Fibroblast of upper back skin (primary cell): Measurements from ENCODE around the gene HERC5.
A peak's percentile ranks its signal among the peaks of the same experiment; 100 is the strongest.
"Not testable (repeated sequence)": the region's sequence is repeated elsewhere in the genome, so short reads cannot be mapped to it uniquely, and the experiment has no call there.

Experiments
- DNase-seq: peaks from one replicate; pipeline ENCODE4 v3.0.0-alpha.2; 2013

Gene HERC5

DNA sequence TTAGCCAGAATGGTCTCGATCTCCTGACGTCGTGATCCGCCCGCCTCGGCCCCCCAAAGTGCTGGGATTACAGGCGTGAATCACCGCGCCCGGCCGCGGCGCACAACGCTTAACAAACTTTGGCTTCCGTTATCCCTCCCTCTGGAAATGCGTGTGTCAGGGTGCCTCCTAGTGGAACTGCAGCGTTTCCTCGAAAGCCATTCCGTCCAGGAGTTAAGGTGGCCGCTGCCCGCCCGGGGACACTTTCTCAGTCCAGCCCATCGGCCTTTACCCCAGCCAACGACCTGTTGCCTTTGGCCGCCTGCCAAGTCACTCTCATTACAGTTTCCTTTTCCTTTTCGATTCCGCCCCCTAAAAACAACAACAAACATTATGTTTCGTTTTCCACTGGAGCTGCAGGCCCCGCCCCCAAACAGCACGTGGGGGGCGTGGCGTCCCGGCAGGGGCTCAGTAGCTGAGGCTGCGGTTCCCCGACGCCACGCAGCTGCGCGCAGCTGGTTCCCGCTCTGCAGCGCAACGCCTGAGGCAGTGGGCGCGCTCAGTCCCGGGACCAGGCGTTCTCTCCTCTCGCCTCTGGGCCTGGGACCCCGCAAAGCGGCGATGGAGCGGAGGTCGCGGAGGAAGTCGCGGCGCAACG, at the start of gene HERC5:
TSS of gene HERC5 (plus strand) at position 450 of the 637 bp plus-strand sequence. CDS start at position 601, 151 bp downstream.
- DNase-seq, result peak; percentile 79

DNA sequence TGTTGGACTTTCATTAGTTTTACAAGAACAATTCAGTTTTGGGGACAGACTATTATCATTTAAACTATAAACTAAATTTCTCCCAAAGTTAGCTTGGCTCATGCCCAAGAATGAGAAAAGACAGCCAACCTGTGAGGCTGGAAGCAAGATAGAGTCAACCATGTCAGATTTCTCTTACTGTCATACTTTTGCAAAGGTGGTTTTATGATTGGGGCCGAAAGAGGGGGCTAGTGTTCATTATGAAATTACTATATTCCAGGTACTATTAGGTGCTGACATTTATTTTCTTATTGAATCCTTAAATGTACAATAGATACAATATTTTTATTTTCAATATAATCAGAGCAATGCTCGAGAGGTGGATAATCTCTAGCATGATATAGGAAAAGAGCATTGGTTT, 47.7 kb upstream of the HERC5 start:
- DNase-seq, result no peak

DNA sequence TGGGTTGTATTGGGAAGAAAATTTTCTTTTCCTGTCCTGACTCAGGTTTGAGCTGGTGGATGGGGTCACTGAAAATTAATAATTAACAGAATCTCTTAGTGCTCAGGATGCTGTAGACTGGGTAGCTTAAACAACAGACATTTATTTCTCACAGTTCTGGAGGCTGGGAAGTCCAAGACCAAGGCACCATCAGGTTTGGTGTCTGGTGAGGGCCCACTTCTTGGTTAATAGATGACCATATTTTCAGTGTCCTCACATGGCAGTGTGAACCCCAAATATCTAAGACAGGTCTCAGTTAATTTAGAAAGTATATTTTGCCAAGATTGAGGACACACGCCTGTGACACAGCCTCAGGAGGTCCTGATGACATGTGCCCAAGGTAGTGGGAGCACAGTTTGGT, 47.1 kb upstream of the HERC5 start:
- no peak for DNase-seq

DNA sequence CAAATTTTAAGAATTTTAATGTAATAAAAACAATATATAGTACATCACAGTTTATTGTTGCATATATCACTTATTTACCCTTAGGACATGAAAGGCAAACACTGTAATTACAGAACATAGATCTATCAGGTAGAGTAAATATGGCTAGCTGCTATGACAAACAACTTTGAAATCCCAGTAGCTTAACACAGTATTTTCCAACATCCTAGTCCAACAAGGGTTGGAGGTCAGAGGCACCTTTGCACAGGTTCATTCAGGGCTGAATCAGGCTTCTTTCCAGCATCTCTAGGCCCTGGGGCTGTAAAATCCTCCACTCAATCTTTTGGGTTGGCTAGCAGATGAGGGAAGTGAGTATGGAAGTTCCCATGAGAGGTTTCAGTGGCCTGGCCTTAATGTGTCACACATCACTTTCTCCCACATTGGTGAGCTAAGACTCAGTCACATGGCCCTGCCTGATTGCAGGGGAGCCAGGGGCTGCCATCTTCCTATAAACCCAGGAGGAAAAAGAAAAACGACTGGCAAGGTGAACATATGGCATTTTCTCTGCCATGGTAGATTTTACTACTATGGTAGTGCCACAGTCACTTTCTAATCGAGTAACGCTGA, 45.3 kb upstream of the HERC5 start:
- no peak for DNase-seq

DNA sequence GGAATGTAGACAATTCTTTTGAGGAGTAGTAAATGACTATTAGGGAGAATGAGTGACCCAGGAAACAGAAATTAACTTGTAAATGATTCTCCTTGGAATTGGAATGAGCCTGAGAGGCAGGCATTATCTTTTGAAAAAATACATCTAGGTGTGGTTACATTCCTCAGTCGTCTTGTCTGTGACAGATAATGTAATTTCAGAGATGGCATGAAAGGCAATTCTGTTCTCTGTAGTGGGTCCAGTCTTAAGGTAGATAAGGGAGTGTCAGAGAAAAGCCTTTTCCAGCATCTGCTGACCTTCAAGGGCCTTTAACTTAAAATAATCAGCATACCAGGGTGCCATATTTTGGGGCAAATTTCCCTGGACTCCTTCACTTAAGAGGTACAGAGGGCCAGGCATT, 43.1 kb upstream of the HERC5 start:
- no peak for DNase-seq

DNA sequence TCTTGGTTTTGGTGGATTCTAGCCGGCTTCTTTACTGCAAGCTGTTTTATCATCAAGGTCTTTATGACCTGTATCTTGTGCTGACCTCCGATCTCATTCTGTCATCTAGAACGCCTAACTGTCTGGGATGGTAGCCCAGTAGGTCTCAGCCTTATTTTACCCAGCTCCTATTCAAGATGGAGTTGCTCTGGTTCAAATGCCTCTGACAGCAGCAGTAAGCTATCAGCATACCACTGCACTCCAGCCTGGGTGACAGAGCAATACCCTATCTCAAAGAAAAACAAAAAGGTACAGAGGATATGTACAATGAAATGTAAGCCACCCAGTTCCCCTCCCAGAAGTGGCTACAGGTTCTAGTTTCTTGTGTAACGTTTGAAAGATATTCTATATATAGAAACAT, 42.2 kb upstream of the HERC5 start:
- no peak for DNase-seq

DNA sequence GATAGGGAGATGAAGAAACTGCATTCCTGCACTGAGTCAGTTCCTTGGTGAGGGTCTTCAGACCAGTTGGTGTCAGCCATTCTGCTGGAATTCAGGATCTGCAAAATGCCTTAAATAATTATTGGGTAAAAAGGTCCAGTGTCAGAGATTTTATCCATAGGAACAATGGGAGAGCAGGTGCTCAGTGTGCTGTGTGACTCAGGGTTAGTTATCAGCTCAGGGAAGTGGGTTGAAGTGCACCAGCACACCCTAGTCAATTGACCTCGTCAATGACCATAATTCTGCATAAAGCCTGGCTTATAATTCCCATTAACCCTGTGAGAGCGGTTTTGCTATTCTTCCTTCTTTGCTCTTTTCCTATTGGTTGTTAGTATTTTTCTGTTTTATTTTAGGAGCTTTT, 40.9 kb upstream of the HERC5 start:
- no peak for DNase-seq

DNA sequence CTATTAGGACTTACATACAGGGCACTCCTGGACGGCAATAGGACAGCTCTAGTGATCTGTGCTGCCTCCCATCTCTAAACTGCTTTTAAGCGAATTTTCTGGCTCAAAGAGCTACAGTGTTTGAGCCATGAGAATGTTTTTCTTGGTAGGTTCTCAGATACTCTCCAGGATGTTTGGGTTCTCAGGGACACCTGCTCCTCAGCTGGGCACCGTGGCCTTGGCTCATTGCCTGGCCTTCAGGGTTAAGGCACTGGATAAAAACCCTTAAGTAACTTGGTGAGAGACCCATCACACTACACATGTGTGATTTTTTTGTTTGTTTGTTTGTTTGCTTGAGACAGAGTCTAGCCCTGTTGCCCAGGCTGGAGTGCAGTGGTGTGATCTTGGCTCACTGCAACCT, 38.5 kb upstream of the HERC5 start:
- no peak for DNase-seq

DNA sequence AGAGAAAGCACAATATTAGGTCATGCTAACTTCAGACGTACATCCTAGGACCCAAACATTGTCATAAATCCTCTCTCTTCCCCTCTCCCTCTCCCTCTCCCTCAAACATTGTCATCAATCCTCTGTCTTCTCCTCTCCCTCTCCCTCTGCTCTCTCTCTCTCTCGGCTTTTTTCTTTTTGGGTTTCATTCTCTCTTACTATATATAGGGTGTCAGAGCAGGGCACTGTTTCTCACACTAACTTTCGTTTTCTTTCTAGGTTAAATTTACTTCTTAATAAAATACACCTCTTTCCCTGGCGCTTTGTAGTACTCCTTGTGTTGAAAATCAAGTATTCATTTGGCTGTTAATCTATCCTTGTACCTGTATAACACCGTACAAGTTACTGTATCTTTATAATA, 37.0 kb upstream of the HERC5 start:
- no peak for DNase-seq

DNA sequence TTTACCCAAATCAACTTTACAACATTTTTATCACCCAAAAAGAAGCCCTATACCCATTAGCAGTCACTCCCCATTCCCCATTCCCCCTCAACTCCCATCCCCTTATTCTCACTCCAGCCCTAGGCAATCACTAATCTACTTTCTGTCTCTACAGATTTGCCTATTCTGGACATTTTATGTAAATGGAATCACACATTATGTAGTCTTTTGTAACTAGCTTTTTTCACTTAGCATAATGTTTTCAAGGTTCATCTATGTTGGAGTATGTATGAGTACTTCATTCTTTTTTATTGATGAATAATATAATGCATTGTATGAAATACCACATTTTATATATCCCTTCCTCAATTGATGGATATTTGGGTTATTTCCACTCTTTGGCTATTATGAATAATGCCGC, 36.1 kb upstream of the HERC5 start:
- no peak for DNase-seq

DNA sequence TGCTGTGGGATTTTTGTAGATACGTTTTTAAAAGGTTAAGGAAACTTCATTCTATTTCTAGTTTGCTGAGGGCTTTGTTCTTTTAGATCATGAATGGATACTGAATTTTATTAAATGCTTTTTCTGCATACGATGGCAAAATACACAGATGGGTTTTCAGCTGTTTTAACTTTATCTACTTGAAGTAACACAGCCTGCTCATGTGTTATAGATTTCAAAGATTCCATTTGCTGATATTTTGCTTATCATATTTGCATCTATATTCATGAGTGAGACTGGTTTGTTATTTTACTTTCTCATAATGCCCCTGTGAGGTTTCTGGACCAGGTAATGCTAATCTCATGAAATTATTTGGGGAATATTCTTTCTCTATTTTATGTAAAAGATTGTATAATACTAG, 34.5 kb upstream of the HERC5 start:
- DNase-seq, result no peak

DNA sequence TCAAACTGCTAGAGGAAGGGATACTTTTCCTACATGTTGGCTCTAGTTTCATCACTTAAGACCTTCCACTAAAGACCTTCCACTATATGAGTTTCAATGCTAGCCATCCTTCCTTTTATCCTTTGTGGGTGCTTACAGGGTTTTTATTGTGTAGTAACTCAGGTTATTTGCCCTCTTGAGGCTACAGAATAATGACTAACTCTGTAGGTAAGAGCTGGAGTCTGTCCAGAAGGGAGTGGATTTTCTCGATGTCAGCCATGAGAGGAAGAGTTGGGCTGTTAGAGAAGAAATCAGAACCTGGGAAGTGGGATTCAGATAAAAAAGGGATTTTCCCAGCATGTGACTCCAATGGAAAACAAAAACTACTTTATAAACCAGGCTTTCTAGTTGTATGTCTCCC, 27.5 kb upstream of the HERC5 start:
- DNase-seq, result no peak

DNA sequence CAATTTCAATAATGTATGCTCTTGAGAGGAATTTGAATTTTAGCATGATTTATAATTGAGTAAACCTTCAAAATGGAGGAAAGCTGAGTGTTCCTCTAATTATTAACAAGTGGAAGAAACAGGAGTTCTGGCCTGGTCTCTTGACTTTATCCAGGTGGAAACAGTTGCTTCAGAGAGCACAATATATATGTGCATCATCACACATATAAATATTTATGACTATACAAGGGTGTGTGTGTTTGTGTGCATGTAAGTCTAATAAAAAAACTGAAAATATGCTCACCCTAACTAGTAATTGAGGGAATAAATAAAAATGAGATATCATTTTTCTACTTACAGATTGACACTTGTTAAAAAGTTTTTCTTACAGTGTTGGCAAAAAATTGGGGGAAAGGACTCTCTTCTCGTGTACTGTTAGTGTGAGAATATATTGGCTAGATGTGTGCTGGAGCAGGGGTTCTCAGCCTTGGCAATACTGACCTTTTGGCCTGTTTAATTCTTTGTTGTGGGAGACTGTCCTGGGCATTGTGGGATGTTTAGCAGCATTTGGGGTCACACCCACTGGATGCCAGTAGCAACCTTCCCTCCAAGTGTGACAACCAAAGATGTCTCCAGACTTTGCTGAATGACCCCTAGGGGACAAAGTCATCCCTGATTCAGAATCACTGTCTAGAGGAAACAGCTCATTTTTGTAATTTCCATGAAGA, 20.8 kb upstream of the HERC5 start:
- no peak for DNase-seq

DNA sequence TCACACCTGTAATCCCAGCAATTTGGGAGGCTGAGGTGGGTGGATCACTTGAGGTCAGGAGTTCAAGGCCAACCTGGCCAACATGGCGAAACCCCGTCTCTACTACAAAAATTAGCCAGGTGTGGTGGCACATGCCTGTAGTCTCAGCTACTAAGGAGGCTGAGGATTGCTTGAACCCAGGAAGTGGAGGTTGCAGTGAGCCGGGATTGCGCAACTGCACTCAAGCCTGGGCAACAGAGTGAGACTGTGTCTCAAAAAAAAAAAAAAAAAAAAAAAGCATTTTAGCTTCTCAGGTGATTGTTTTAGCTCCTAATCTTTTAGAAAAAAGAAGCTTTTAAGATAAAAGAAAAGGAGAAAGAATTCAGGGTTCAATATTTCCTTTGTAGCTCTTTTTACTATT, 19.0 kb upstream of the HERC5 start:
- not testable (repeated sequence) for DNase-seq

DNA sequence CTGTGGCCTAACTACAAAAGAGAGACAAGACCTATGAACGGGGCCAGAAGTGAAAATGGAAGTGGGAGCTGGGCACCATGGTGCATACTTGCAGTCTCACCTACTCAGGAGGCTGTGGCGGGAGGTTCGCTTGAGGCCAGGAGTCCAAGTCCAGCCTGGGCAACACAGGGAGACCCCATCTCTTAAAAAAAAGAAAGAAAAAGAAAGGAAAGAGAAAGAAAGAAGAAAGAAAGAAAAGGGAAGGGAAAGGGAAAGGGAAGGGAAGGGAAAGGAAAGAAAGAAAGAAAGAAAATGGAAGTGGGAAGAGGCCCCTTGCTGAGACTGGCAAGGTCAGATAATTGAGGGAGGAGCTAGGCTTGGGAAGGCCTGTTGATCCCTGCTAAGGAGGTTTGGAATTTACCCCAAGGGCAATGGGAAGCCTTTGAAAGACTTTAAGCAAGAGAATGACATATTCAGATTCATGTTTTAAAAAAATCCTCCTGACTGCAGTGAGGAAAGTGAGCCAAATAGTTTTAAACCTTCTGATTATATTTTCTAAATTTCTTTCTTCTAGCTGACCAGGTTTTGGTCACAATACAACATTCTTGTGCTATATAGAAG, 17.7 kb upstream of the HERC5 start:
- DNase-seq, result no peak

DNA sequence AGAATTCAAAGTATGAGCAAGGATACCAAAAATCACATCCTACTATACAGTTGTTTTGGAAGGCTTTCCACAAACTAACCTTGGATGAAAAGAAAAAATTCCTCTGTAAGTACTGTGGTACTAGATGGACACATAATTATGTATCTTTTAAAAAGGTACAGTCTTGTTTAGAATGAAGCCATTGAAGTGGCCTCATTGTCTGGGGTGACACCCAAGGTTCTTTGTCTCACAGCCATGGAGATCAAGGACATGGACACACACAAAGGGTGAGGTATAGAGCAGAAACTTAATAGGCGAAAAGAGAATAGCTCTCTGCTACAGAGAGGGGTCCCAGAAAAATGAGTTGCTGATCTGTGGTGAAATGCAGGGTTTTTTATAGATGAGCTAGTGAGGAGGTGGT, 16.8 kb upstream of the HERC5 start:
- DNase-seq, result no peak

DNA sequence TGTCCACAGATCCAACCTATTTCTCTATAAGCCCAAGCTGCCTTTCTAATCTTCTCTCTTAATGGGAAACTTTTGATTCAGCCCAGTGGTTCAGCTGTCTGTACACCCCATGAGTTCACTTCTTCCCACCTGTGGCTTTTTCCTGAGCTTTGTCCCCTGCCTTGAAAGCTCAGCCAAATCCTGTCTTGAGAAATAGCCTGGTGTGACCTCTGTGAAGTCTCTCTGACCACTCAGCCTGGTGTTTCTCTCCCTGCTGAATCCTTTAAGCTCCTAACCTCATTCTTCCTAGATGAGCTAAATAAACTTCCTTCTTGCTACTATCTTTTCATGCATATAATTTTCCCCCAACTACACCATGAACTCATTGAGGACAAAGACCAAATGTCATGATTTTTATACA, 15.2 kb upstream of the HERC5 start:
- DNase-seq, result no peak

DNA sequence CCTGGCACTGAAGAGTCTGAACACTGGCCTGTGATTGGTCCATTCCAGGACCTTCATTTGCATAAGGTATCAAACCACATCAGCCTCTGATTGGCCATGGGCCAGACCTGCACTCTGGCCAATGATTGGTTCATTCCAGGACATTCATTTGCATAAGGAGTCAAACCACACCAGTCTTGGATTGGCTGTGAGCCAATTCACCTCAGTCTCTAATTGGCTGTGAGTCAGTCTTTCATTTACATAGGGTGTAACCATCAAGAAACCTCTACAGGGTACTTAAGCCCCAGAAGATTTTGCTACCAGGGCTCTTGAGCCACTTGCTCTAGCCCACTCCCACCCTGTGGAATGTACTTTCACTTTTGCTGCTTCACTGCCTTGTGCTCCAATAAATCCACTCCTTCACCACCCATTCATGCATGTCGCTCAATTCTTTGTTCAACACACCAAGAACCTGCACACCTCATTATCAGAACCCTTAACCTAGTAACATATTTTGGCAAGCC, 14.2 kb upstream of the HERC5 start:
- peak; percentile 3 for DNase-seq

DNA sequence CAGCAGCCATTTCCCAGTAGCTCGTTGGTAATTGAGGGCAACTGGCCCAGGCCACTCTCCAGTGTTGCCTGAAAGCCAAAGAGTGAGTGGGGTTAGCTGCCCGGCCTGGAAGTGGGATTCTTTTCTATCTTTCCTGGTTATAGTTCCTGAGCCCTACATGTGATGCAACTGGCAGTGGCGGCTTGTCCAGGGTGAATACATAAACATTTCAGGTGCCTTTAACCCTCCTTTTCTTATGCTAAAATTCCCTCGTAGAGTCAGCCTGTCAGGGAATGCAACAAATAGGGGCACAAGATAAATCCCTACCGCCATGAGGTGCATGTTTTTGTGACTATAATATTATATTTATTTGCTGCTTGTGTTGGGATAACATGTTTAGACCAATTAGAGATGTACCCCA, 13.4 kb upstream of the HERC5 start:
- no peak for DNase-seq

DNA sequence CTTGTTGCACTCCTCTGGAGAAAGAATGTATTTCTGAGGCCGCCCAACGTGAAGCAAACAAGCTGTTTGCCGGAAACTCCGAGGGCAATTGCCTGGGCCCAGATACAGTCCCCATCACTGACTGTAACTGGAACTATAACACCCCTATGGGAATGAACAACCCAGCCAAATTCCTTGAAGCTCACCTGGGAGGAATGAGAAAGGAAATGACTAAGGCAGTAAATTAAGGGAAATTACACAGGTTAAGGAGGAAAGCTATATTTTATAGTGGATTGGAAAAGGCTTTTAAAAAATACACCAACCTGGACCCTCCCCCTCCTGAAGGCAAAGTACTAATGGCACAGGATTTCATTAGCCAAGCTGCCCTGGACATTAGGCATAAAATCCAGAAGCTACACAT, 11.7 kb upstream of the HERC5 start:
- no peak for DNase-seq

DNA sequence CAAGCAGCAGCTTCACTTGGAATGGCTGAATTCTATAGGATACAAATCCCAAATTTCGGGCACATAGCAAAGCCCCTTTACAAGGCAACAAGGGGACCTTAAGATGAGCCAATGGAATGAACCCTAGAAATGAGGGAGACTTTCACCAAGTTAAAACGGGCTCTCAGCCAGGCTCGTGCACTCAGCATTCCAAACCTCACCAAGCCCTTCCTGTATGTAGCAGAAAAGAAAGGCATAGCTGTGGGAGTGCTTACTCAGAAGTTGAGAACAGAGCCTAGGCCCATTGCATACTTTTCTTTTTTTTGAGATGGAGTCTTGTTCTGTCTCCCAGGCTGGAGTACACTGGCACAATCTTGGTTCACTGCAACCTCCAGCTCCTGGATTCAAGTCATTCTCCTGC, 10.8 kb upstream of the HERC5 start:
- DNase-seq, result no peak

DNA sequence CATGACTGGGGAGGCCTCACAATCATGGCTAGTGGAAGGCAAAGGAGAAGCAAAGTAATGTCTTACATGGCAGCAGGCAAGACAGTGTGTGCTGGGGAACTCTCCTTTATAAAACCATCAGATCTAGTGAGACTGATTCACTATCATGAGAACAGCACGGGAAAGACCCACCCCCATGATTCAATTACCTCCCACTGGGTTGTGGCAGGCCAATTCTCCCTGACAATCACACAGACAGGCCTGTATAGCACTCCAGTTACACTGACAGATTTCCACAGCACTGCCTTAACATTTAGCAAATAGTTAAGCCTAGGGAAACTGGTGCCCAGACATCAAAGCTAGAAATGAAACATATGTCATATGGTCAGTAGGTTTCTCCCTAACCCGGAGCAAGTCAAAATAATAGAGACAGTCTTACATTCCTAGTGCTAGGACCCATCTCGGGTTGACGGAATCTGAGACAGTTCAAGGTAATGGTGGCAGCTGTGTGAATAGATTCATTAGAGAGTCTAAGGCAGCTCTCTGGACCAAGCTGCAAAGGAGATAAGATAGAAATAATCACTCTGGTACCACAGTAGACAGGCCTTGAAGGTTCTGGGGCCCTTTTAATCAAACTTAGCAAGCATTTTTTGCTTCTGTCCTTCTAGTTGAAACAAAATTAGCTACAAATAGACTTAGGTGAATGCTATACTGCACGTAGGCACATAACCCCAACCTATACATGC, 9.4 kb upstream of the HERC5 start:
- DNase-seq, result no peak

DNA sequence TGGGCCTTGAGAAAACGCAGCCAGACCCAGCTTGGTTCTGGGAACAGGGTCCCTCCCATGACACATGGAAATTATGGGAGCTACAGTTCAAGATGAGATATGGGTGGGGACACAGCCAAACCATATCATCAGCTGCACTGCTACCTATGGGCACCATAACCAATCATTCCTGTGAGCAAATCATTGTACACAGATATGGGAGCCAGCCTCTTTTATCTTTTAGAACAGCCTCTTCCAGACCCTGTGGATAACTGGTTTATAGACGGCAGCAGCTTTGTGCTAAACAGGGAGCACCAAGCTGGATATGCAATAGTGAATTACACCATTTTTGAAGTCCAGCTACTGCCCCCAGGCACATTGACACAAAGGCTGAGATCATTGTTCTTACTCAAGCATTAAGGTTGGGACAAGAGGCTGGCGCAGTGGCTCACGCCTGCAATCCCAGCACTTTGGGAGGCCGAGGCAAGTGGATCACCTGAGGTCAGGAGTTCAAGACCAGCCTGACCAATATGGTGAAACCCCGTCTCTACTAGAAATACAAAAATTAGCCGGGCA, 8.6 kb upstream of the HERC5 start:
- not testable (repeated sequence) for DNase-seq
